Activated CD8-positive, alpha-beta memory T cell treated with anti-CD3 and anti-CD28 coated beads, Interleukin-2, amount 50 U/mL, for 24 hours (primary cell): ENCODE data around the gene SRBD1.

Source experiments
- DNase-seq: peaks from one replicate; pipeline ENCODE4 v3.0.0-alpha.2; 2020; ENCODE audit errors: extremely low read depth

The SRBD1 gene

GRCh38 chr2:45370369-45370768 lies 240.7 kb downstream of the SRBD1 start:
- no peak for DNase-seq

GRCh38 chr2:45368792-45369191 lies 242.3 kb downstream of the SRBD1 start:
- DNase-seq, result no peak

GRCh38 chr2:45361666-45362065 lies 249.4 kb downstream of the SRBD1 start:
- DNase-seq, result no peak

- DNase-seq, result no peak
These were observed 256.3 kb downstream of the SRBD1 start for GRCh38 chr2:45354776-45355175.

GRCh38 chr2:45353879-45354278 lies 257.2 kb downstream of the SRBD1 start:
- DNase-seq, result no peak

GRCh38 chr2:45352506-45352905 lies 258.6 kb downstream of the SRBD1 start:
- DNase-seq, result no peak

- no peak for DNase-seq
These were observed 265.5 kb downstream of the SRBD1 start for GRCh38 chr2:45345331-45346234.

GRCh38 chr2:45344502-45344901 lies 266.6 kb downstream of the SRBD1 start:
- DNase-seq, result no peak

GRCh38 chr2:45344071-45344470 lies 267.0 kb downstream of the SRBD1 start:
- no peak for DNase-seq

- no peak for DNase-seq
These were observed 267.6 kb downstream of the SRBD1 start for GRCh38 chr2:45343251-45344017.

GRCh38 chr2:45340318-45340717 lies 270.7 kb downstream of the SRBD1 start:
- no peak for DNase-seq

GRCh38 chr2:45339253-45339652 lies 271.8 kb downstream of the SRBD1 start:
- no peak for DNase-seq
